Measurements from ENCODE around the gene CEP78.
"Not testable (repeated sequence)": the region's sequence is repeated elsewhere in the genome, so short reads cannot be mapped to it uniquely, and the experiment has no call there.

The CEP78 gene

DNA sequence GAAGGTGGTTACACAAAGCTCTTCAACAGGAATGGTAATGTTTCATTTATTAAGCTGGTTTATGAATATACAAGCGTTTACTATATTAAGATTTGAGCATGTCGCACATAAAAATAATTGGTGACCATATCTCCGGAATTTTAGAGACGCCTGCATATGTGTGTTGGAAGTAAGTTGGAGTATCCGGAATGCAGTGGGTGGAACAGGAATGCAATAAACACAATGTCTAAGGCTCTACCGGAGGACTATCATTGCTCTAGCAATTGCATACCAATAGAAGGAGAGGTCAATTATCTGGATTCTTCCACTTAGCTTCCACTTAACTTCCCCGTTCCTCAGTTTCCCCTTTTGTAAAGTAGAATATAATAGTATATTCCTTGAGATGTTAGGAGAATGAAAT, 1.1 kb upstream of the CEP78 start:
- no peak for DNase-seq (ENCODE audit: low read depth in 2 of 2)

DNA sequence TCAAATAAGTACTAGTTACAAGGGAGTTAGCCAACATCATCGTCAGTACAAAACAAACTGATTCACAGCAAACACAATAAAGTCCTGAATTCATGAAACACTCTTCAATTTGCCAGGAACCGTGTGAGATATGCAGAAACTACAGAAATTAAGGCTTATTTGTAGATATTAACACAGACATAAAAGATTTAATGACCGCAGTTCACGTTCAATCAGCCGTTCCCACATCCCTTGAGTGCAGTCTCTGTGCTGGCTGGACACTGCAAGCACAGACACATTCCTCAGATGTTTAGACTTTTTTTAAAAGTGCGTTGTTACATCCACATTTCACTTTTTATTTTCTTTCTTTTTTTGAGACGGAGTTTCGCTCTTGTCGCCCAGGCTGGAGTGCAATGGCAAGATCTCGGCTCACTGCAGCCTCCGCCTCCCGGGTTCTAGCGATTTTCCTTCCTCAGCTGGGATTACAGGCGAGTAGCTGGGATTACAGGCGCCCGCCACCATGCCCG, 566 bp upstream of the CEP78 start:
- no peak for DNase-seq (ENCODE audit: low read depth in 2 of 2)

GRCh38 chr9:78236551-78236910, 656 bp downstream of the CEP78 start:
- DNase-seq (ENCODE audit: low read depth in 2 of 2): peak in 1 of 2 donors; percentile 2

DNA sequence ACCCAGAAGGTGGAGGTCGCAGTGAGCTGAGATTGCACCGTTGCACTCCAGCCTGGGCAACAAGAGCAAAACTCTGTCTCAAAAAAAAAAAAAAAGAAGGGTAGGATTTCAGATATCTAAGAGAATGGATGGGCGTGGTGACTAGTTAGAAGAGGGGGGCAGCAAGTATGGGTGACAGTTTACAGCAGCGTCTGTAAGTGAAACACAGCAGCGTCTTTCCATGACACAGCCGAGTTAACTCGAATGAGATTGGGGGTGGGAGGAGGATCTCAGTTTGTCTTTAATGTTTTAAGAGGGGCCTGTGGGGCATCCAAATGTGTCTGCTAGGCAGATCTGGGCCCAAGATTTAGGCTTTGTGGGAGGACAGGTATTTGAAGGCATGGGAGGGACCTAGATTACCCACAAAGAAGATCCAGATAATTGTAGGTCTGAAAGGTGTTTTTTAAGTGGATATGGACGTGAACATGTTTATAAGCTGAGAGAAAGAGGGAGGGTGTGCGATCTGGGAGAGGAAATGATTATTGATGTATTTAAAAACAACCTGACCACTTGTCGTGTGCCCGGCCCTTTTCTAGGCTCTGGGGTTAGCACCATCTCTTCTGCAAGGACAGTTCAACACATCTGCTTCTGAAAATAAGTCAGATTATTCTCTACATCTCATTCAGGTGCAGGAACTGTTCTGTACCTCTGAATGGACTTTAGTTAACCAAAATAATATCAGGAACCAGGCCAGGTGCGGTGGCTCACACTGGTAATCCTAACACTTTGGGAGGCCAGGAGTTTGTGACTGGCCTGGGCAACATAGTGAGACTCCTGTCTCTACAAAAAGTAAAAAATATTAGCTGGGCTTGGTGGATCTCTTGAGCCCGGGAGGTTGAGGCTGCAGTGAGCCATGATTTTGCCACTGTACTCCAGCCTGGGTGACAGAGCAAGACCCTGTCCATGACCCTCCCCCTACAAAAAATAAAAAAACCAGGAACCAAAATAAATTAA, 2.5 kb downstream of the CEP78 start:
- no peak for DNase-seq (ENCODE audit: low read depth in 2 of 2)

DNA sequence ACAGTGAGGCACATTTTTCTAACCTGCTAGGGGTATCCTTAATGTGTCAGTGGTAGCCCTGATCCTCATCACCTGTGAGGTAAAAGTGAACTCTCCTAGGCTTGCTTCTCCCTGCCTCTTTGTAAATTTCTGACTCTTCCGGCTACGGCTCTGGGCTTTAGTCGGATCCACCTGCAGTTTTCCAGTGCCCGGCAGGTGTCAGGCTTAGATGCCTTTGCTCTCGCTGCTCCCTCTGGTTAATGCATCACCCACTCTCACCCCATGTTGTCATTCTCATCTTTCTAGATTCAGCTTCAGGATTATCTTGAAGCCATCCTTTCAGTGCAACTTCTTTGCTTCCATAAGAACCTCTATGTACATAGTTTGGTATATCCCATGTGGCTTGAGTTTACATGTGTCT, 3.6 kb downstream of the CEP78 start:
- no peak for DNase-seq (ENCODE audit: low read depth in 2 of 2)

DNA sequence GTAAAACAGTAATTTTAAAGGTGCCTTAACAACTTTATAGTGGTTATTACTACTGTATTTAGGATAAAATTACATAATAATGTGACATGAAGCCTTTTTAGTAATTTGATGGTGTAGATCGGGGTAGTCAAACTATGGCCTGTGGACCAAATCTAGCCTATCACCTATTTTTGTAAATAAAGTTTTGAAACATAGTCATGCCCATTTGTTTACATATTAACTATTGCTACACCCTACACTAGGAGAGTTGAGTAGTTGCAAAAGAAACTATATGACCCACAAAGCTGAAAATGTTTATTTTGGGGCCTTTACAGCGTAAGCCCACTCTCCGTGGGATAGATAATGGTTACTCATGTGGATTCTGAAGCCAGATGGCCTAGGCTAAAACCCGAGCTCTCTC, 6.2 kb downstream of the CEP78 start:
- DNase-seq (ENCODE audit: low read depth in 2 of 2): no peak

GRCh38 chr9:78243130-78243529, 7.3 kb downstream of the CEP78 start:
- no peak for DNase-seq (ENCODE audit: low read depth in 2 of 2)

- no peak for DNase-seq (ENCODE audit: low read depth in 2 of 2)
These were observed 9.5 kb downstream of the CEP78 start for GRCh38 chr9:78245401-78245800.

- no peak for DNase-seq (ENCODE audit: low read depth in 2 of 2)
These were observed 12.8 kb downstream of the CEP78 start for GRCh38 chr9:78248635-78249034.

GRCh38 chr9:78249542-78249941, 13.7 kb downstream of the CEP78 start:
- DNase-seq (ENCODE audit: low read depth in 2 of 2): no peak

DNA sequence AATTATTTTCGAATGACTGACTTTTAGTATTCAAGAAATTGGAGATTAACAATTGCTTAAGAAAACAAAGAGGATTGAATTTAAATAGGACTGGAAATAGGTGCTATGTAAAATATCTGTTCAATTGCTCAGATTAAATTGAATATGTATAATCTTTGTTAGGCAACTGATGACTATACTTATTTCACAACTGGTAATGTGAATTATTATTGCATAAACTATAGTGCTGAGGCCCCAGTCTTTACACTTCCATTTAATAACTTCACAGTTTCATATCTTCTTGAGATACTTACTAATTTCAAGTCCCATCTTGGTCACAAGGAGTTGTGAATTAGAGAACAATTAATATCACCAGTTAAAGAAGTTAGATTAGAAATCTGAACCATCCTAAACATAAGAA, 16.7 kb downstream of the CEP78 start:
- no peak for DNase-seq (ENCODE audit: low read depth in 2 of 2)

DNA sequence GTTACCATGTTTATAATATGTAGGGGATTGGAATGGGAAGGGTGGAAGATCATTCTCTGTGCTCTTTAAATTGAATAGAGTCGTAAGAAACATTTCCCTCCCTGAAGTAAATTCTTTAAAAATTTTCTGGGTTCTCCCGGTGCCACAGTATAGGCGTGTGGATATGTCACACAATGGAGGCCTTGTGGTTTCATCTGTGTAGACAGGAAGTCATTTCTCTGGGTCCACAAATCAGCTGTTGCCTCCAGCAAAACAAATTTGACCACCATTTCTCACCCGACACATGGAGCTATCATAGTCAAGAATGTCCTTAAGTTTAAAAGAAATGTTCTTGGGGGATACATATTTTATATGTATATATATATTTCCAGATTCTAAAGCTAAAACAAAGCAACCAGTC, 17.4 kb downstream of the CEP78 start:
- DNase-seq (ENCODE audit: low read depth in 2 of 2): no peak

GRCh38 chr9:78261403-78262001, 25.6 kb downstream of the CEP78 start:
- no peak for DNase-seq (ENCODE audit: low read depth in 2 of 2)

- DNase-seq (ENCODE audit: low read depth in 2 of 2): no peak
These were observed 26.8 kb downstream of the CEP78 start for GRCh38 chr9:78262655-78263054.

GRCh38 chr9:78267889-78268288, 32.0 kb downstream of the CEP78 start:
- DNase-seq (ENCODE audit: low read depth in 2 of 2): no peak

GRCh38 chr9:78269784-78270183, 33.9 kb downstream of the CEP78 start:
- no peak for DNase-seq (ENCODE audit: low read depth in 2 of 2)

- no peak for DNase-seq (ENCODE audit: low read depth in 2 of 2)
These were observed 36.4 kb downstream of the CEP78 start for GRCh38 chr9:78272307-78272706.

DNA sequence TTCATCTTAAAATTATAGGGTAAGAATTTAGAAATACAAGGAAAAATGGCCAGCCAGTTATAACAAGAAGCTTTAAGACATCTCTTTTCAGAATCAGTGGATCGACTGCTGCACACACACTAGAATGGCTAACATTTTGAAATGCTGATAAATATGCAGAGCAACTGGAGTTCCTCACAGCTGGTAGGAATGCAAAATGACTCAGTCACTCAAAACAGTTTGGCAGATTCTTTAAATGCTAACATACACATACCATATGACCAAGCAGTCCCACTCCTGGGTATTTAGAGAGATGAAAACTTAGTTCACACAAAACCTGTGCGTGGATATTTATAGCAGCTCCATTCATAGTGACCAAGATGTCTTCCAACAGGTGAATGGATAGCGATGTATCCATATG, 37.9 kb downstream of the CEP78 start:
- DNase-seq (ENCODE audit: low read depth in 2 of 2): no peak

DNA sequence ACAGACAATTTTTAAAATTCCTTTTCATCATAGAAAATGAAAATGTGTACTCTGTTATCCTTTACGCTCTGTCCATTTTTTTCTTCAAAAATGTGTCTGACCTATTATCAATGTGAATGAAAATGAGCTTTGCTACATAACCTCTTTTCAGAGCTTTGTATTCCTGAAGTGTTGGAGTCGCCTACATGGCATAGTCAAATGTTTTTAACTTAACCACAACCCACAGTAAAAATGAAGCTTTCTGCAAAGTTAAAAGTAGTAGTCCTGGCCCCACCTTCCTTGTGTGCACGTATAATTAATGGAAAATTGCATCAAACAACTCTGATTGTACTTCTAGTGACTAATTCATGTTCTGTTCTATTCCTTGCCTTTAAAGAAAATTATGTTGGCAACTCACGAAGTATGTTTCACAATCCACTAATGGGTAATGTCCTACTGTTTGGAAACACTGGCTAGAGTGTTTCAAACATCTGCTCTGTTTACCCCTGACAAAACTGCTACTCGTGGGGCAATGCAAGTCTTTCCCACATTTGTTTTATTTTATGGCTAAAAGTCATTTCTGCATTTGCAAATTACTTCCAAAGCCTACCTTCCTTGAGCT, 42.4 kb downstream of the CEP78 start:
- no peak for DNase-seq (ENCODE audit: low read depth in 2 of 2)

GRCh38 chr9:78278801-78279200, 42.9 kb downstream of the CEP78 start:
- DNase-seq (ENCODE audit: low read depth in 2 of 2): no peak

GRCh38 chr9:78280982-78281668, 45.2 kb downstream of the CEP78 start:
- DNase-seq (ENCODE audit: low read depth in 2 of 2): no peak

DNA sequence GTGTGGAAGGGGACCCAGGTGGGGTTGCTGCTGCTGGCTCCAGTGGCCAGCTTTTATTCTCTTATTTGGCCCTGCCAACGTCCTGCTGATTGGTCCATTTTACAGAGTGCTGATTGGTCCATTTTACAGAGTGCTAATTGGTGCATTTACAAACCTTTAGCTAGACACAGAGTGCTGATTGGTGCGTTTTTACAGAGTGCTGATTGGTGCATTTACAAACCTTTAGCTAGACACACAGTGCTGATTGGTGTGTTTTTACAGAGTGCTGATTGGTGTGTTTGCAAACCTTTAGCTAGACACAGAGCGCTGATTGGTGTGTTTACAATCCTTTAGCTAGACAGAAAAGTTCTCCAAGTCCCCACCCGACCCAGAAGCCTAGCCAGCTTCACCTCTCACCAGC, 48.3 kb downstream of the CEP78 start:
- not testable (repeated sequence) for DNase-seq (ENCODE audit: low read depth in 2 of 2)
